ENCODE results near the gene THY1. TPM values are rescaled to one million over a fixed set of nuclear protein-coding genes. Genes with fewer than 3 reads are reported as not detected.

THY1 gene
- total RNA-seq, 1 donor from 2014 or later = 75.4 TPM

GRCh38 chr11:119453881-119454280, 30.9 kb upstream of the THY1 start:
- H3K27me3 Mint-ChIP-seq (ENCODE audit: low read depth) = no peaks in the 10 kb centered on the region
- TF ChIP-seq CTCF (conservative IDR thresholded peaks at IDR 0.05) = no peak
- no peaks in the 10 kb centered on the region for H3K9me3 Mint-ChIP-seq
- no peak for DNase-seq (ENCODE audit: low read depth, low spot score)
- H3K4me1 Mint-ChIP-seq = peaks cover 9% of the 10 kb centered on the region
- no peak overlapping the region for H3K4me3 Mint-ChIP-seq
- H3K27ac Mint-ChIP-seq (ENCODE audit: unreplicated experiment) = no peak overlapping the region
- no peaks in the 10 kb centered on the region for H3K36me3 Mint-ChIP-seq (ENCODE audit: low read depth)

GRCh38 chr11:119450590-119451326, 27.8 kb upstream of the THY1 start:
- Mint-ChIP-seq H3K9me3 (no peaks in the 10 kb centered on the region), H3K27ac (ENCODE audit: unreplicated experiment) (no peak overlapping the region), H3K4me1 (peaks cover 6% of the 10 kb centered on the region), H3K36me3 (ENCODE audit: low read depth) (no peaks in the 10 kb centered on the region), H3K4me3 (no peak overlapping the region), H3K27me3 (ENCODE audit: low read depth) (no peaks in the 10 kb centered on the region)
- no peak for DNase-seq (ENCODE audit: low read depth, low spot score)
- no peak for TF ChIP-seq CTCF (conservative IDR thresholded peaks at IDR 0.05)

GRCh38 chr11:119449498-119449897, 26.5 kb upstream of the THY1 start:
- TF ChIP-seq CTCF (conservative IDR thresholded peaks at IDR 0.05) = no peak
- DNase-seq (ENCODE audit: low read depth, low spot score) = no peak
- Mint-ChIP-seq H3K4me3 (no peak overlapping the region), H3K4me1 (no peaks in the 10 kb centered on the region), H3K9me3 (no peaks in the 10 kb centered on the region), H3K27ac (ENCODE audit: unreplicated experiment) (no peak overlapping the region), H3K36me3 (ENCODE audit: low read depth) (no peaks in the 10 kb centered on the region), H3K27me3 (ENCODE audit: low read depth) (no peaks in the 10 kb centered on the region)

- H3K36me3 Mint-ChIP-seq (ENCODE audit: low read depth) = no peaks in the 10 kb centered on the region
- TF ChIP-seq CTCF (conservative IDR thresholded peaks at IDR 0.05) = no peak
- H3K4me3 Mint-ChIP-seq = no peak overlapping the region
- no peak overlapping the region for H3K27ac Mint-ChIP-seq (ENCODE audit: unreplicated experiment)
- no peaks in the 10 kb centered on the region for H3K27me3 Mint-ChIP-seq (ENCODE audit: low read depth)
- no peaks in the 10 kb centered on the region for H3K4me1 Mint-ChIP-seq
- DNase-seq (ENCODE audit: low read depth, low spot score) = no peak
- H3K9me3 Mint-ChIP-seq = no peaks in the 10 kb centered on the region
These were observed 25.4 kb upstream of the THY1 start for GRCh38 chr11:119448380-119448779.

DNA sequence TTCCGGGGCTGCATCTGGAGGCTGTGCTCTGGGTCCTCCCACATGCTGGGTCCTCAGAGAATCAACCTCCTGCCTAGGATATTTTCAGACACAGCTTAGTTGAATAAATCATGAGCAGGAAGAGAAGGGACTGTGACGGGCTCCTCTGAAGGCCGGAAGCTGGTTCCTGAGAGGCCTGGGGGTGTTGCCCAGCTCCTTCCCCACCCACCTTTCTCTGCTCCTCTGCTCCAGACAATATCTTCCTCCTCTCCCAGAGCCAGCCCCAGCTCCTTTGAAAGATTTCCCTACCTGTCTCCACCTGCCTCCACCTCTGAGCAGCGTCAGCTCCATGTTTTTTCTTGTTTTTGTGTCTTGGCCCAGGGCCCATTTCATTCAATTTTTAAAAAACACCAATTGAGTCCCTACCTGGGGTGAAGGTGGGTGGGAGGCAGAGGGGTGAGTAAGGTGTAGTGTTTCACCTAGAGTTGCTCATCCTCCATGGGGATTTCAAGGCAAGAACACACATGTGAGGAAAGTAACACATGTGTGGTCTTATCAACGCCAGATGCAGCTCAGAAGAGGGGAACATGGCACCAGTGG, 24.8 kb upstream of the THY1 start:
- Mint-ChIP-seq H3K27me3 (ENCODE audit: low read depth) (no peaks in the 10 kb centered on the region), H3K4me1 (no peaks in the 10 kb centered on the region), H3K27ac (ENCODE audit: unreplicated experiment) (no peak overlapping the region), H3K4me3 (no peak overlapping the region), H3K9me3 (no peaks in the 10 kb centered on the region), H3K36me3 (ENCODE audit: low read depth) (no peaks in the 10 kb centered on the region)
- no peak for TF ChIP-seq CTCF (conservative IDR thresholded peaks at IDR 0.05)
- no peak for DNase-seq (ENCODE audit: low read depth, low spot score)
